H1 (cell line): ENCODE measurements around the gene MADD. TPM values are rescaled to one million over a fixed set of nuclear protein-coding genes. Genes with fewer than 3 reads are reported as not detected.

ENCODE experiments used
- CTCF ChIA-PET: fragments of 300-600 bp; sonication (Branson Sonifier 250); formaldehyde crosslinking; loops from one replicate; lab custom pipeline; 2021; ENCODE audit not compliant: partially characterized antibody; lab: Charles Lee
- POLR2A ChIA-PET: fragments of 300-600 bp; sonication (Branson Sonifier 250); formaldehyde crosslinking; loops from one replicate; lab custom pipeline; 2021; ENCODE audit warnings: inconsistent platforms; ENCODE audit not compliant: partially characterized antibody; lab: Charles Lee
- DNase-seq, 2 experiments: peaks; one replicate each; pipeline versions ENCODE4 v3.0.0 to v3.0.0-alpha.2; 2010 to 2022; ENCODE audit warnings: low spot score in 2 of 2, low read depth in 1 of 2, mixed read lengths in 1 of 2
- FAIRE-seq: peaks from 2 replicates; lab custom pipeline; 2011; peaks lifted over from hg19 to GRCh38; lab: Jason Lieb, UNC
- H2AFZ ChIP-seq: 2 replicates; pipeline ENCODE4 v1.8.1; 2012; ENCODE audit warnings: low read length, inconsistent platforms
- H2AK5ac ChIP-seq: 2 replicates; pipeline ENCODE4 v1.6.1; 2013; ENCODE audit warnings: low read depth, low read length
- H2BK120ac ChIP-seq: replicated peaks from 2 replicates; pipeline ENCODE3; 2013; ENCODE audit warnings: low read depth, low read length, inconsistent platforms
- H2BK12ac ChIP-seq: 2 replicates; pipeline ENCODE4 v1.6.1; 2013; ENCODE audit warnings: low read depth, low read length
- H2BK15ac ChIP-seq: 2 replicates; pipeline ENCODE4 v1.6.1; 2013; ENCODE audit warnings: low read length
- H2BK20ac ChIP-seq: 2 replicates; pipeline ENCODE4 v1.6.1; 2013; ENCODE audit warnings: low read length
- H2BK5ac ChIP-seq: 2 replicates; pipeline ENCODE4 v1.6.1; 2013; ENCODE audit warnings: low read depth, low read length
- H3K14ac ChIP-seq: 2 replicates; pipeline ENCODE4 v1.6.1; 2013; ENCODE audit warnings: inconsistent platforms; ENCODE audit not compliant: insufficient read length
- H3K18ac ChIP-seq: 2 replicates; pipeline ENCODE4 v1.6.1; 2013; ENCODE audit warnings: low read length; ENCODE audit errors: extremely low read depth
- H3K23ac ChIP-seq: 2 replicates; pipeline ENCODE4 v1.6.1; 2013; ENCODE audit warnings: inconsistent platforms; ENCODE audit not compliant: insufficient read length
- H3K23me2 ChIP-seq: 2 replicates; pipeline ENCODE4 v1.6.1; 2013; ENCODE audit warnings: low read depth, low read length
- H3K27ac ChIP-seq: 2 replicates; pipeline ENCODE4 v1.6.1; 2011; ENCODE audit warnings: low read depth, low read length, inconsistent platforms
- H3K27me3 ChIP-seq, 4 experiments: replicated peaks in 1 of 4; 1 replicate in 1 of 4; 2 replicates in 3 of 4; pipeline versions ENCODE4 v1.6.1 to v1.8.1; 2011 to 2013; ENCODE audit warnings: low read length in 3 of 4, mild to moderate bottlenecking in 3 of 4, inconsistent platforms in 2 of 4, mixed read lengths in 2 of 4, moderate library complexity in 1 of 4; ENCODE audit not compliant: control insufficient read depth in 3 of 4, insufficient read depth in 3 of 4; ENCODE audit errors: extremely low read depth in 1 of 4
- H3K36me3 ChIP-seq, 4 experiments: 2 replicates each; pipeline versions ENCODE4 v1.6.1 to v1.8.1; 2011 to 2013; ENCODE audit warnings: mild to moderate bottlenecking in 4 of 4, low read length in 3 of 4, moderate library complexity in 2 of 4, control low read depth in 1 of 4, inconsistent platforms in 1 of 4; ENCODE audit not compliant: insufficient read depth in 4 of 4, control insufficient read depth in 2 of 4
- H3K4ac ChIP-seq: replicated peaks from 2 replicates; pipeline ENCODE3; 2013; ENCODE audit warnings: low read length, low read depth, mixed read lengths, inconsistent platforms; ENCODE audit not compliant: insufficient read length
- H3K4me1 ChIP-seq, 4 experiments: replicated peaks in 1 of 4; 1 replicate in 1 of 4; 2 replicates in 3 of 4; pipeline versions ENCODE4 v1.6.1 to v1.8.1; 2011 to 2013; ENCODE audit warnings: low read length in 3 of 4, inconsistent platforms in 2 of 4, mixed read lengths in 1 of 4; ENCODE audit not compliant: insufficient read depth in 4 of 4, control insufficient read depth in 3 of 4
- H3K4me2 ChIP-seq, 2 experiments: 2 replicates each; pipeline versions ENCODE4 v1.6.1 to v1.8.1; 2011 to 2013; ENCODE audit warnings: low read depth in 2 of 2, low read length in 2 of 2, control low read depth in 1 of 2, inconsistent platforms in 1 of 2, mild to moderate bottlenecking in 1 of 2; ENCODE audit not compliant: insufficient read depth in 1 of 2
- H3K4me3 ChIP-seq, 4 experiments: fragments of 200-600, 300-600 bp in 1 of 4; sonication (generic), shearing (Covaris generic), sonication (Bioruptor Twin) in 1 of 4; 2 replicates each; pipeline versions ENCODE4 v1.5.1 to v1.8.1; 2011 to 2016; ENCODE audit warnings: low read length in 4 of 4, low read depth in 3 of 4, control low read depth in 2 of 4, inconsistent platforms in 2 of 4, mild to moderate bottlenecking in 2 of 4, mixed read lengths in 1 of 4, moderate library complexity in 1 of 4; ENCODE audit not compliant: insufficient read depth in 2 of 4; ENCODE audit errors: extremely low read depth in 1 of 4
- H3K56ac ChIP-seq: replicated peaks from 2 replicates; pipeline ENCODE3; 2013; ENCODE audit warnings: low read depth, mild to moderate bottlenecking, mixed read lengths, low read length, inconsistent platforms; ENCODE audit not compliant: insufficient read length
- H3K79me1 ChIP-seq: 2 replicates; pipeline ENCODE4 v1.6.1; 2013; ENCODE audit warnings: low read depth, low read length, control low read depth
- H3K79me2 ChIP-seq, 2 experiments: 2 replicates each; pipeline versions ENCODE4 v1.6.1 to v1.8.1; 2012 to 2013; ENCODE audit warnings: low read length in 2 of 2, mild to moderate bottlenecking in 2 of 2, inconsistent platforms in 1 of 2; ENCODE audit not compliant: insufficient read depth in 2 of 2, control insufficient read depth in 1 of 2
- H3K9ac ChIP-seq, 4 experiments: replicated peaks in 1 of 4; 1 replicate in 1 of 4; 2 replicates in 3 of 4; pipeline versions ENCODE4 v1.6.1 to v1.8.1; 2011 to 2013; ENCODE audit warnings: low read depth in 3 of 4, low read length in 3 of 4, control low read depth in 2 of 4, mild to moderate bottlenecking in 2 of 4, moderate library complexity in 2 of 4, inconsistent platforms in 1 of 4; ENCODE audit errors: extremely low read depth in 1 of 4
- H3K9me3 ChIP-seq, 2 experiments: 2 replicates each; pipeline versions ENCODE4 v1.6.1 to v1.8.1; 2012 to 2013; ENCODE audit warnings: mild to moderate bottlenecking in 2 of 2, moderate library complexity in 2 of 2, control low read depth in 1 of 2, inconsistent platforms in 1 of 2, low read depth in 1 of 2, low read length in 1 of 2, mixed read lengths in 1 of 2; ENCODE audit not compliant: insufficient read depth in 2 of 2
- H4K20me1 ChIP-seq, 2 experiments: replicated peaks in 1 of 2; 2 replicates each; pipeline versions ENCODE3 to v1.8.1; 2011 to 2013; ENCODE audit warnings: inconsistent platforms in 2 of 2, low read length in 2 of 2, mild to moderate bottlenecking in 1 of 2; ENCODE audit not compliant: insufficient read depth in 2 of 2, control insufficient read depth in 1 of 2
- H4K5ac ChIP-seq: 2 replicates; pipeline ENCODE4 v1.6.1; 2013; ENCODE audit warnings: low read length, low read depth, mixed read lengths, inconsistent platforms; ENCODE audit not compliant: insufficient read length
- H4K8ac ChIP-seq: 2 replicates; pipeline ENCODE4 v1.8.0; 2013; ENCODE audit warnings: mild to moderate bottlenecking, moderate library complexity, low read length, inconsistent platforms; ENCODE audit not compliant: insufficient read depth; ENCODE audit errors: extremely low read depth
- H4K91ac ChIP-seq: replicated peaks from 2 replicates; pipeline ENCODE3; 2013; ENCODE audit warnings: low read length, mixed read lengths, inconsistent platforms; ENCODE audit not compliant: insufficient read length
- CBX5 ChIP-seq: fragments of 300-800, 300-1000 bp; sonication (generic); IDR thresholded peaks from 2 replicates; pipeline ENCODE4 v1.7.1; 2016; ENCODE audit warnings: antibody characterized with exemption, low read length, low read depth
- CBX8 ChIP-seq: fragments of 300-800, 300-1000 bp; sonication (generic); IDR thresholded peaks from 2 replicates; pipeline ENCODE4 v1.7.1; 2016; ENCODE audit warnings: low read depth, low read length, borderline replicate concordance
- CHD1 ChIP-seq: IDR thresholded peaks from 2 replicates; pipeline ENCODE4 v1.6.1; 2012; ENCODE audit warnings: low read depth, low read length, improper control_type of control experiment
- KDM1A ChIP-seq: fragments of 200-600, 300-600 bp; sonication (generic); IDR thresholded peaks from 2 replicates; pipeline ENCODE4 v1.7.1; 2016; ENCODE audit warnings: mild to moderate bottlenecking, low read length, borderline replicate concordance
- POU5F1 ChIP-seq: IDR thresholded peaks from 2 replicates; pipeline ENCODE4 v1.6.1; 2011; ENCODE audit warnings: low read depth, mild to moderate bottlenecking, low read length, moderate library complexity
- RAD21 ChIP-seq, 2 experiments: IDR thresholded peaks in 1 of 2; conservative IDR thresholded peaks in 1 of 2; 2 replicates each; pipeline ENCODE4 v1.6.1; 2011; ENCODE audit warnings: low read depth in 2 of 2, low read length in 2 of 2, improper control_type of control experiment in 1 of 2, inconsistent platforms in 1 of 2, mild to moderate bottlenecking in 1 of 2, moderate library complexity in 1 of 2
- RXRA ChIP-seq: IDR thresholded peaks from 2 replicates; pipeline ENCODE4 v1.6.1; 2011; ENCODE audit warnings: low read depth, mild to moderate bottlenecking, low read length, moderate library complexity; ENCODE audit not compliant: insufficient read depth
- SIX5 ChIP-seq: IDR thresholded peaks from 2 replicates; pipeline ENCODE4 v1.6.1; 2011; ENCODE audit warnings: mild to moderate bottlenecking, low read depth, low read length
- SP1 ChIP-seq: IDR thresholded peaks from 2 replicates; pipeline ENCODE4 v1.6.1; 2011; ENCODE audit warnings: low read depth, low read length
- TAF7 ChIP-seq: optimal IDR thresholded peaks from 2 replicates; pipeline ENCODE3; 2011; ENCODE audit warnings: low read depth, mild to moderate bottlenecking, inconsistent platforms, low read length, moderate library complexity, borderline replicate concordance
- TBP ChIP-seq: IDR thresholded peaks from 2 replicates; pipeline ENCODE4 v1.6.1; 2011; ENCODE audit warnings: low read depth, low read length, improper control_type of control experiment
- TCF12 ChIP-seq: IDR thresholded peaks from 2 replicates; pipeline ENCODE4 v1.6.1; 2011; ENCODE audit warnings: low read depth, mild to moderate bottlenecking, low read length
- YY1 ChIP-seq: IDR thresholded peaks from 2 replicates; pipeline ENCODE4 v1.6.1; 2011; ENCODE audit warnings: low read depth, mild to moderate bottlenecking, low read length
- WGBS, 2 experiments: shearing (Covaris generic) in 1 of 2; methylation state at CpG; one replicate each; pipeline versions ENCODE4 v1.1.6 to v1.1.7; 2013 to 2015; ENCODE audit warnings: low lambda C conversion rate in 2 of 2, mixed read lengths in 2 of 2, inconsistent platforms in 1 of 2, low coverage in 1 of 2, missing lambda C conversion rate in 1 of 2; ENCODE audit not compliant: insufficient replicate concordance in 2 of 2, insufficient coverage in 1 of 2, insufficient read length in 1 of 2; ENCODE audit errors: extremely low coverage in 1 of 2, missing lambda C conversion rate in 1 of 2; 5-methylcytosine and 5-hydroxymethylcytosine counted together
- polyA plus RNA-seq, 7 experiments: library from polyadenylated mRNA; depleted of rRNA in 3 of 7; stranded (reverse) in 5 of 7; unstranded in 2 of 7; fragments of >200 nt in 5 of 7; fragments of 200-250 nt in 2 of 7; gene quantifications; 1 replicate in 5 of 7; 2 replicates in 1 of 7; 4 replicates in 1 of 7; pipeline versions ENCODE4 v1.2.1 to v1.2.3, GENCODE V29; 2011 to 2013; ENCODE audit warnings: missing spikeins in 2 of 7, mixed read lengths in 2 of 7
- total RNA-seq: library from RNA; stranded (reverse); fragmentation: NEBNext Ultra II Directional; extraction: Animal tissue kit (Norgen Biotek cat#: 25700); gene quantifications from 2 replicates; pipeline ENCODE4 v1.2.1, GENCODE V29; 2021

The MADD gene
- total and polyA plus RNA-seq, 2 of the 8 experiments (the other 6 are each of a cell fraction or from before 2014, with no cell fraction given): 32.5 to 45.4 TPM

DNA sequence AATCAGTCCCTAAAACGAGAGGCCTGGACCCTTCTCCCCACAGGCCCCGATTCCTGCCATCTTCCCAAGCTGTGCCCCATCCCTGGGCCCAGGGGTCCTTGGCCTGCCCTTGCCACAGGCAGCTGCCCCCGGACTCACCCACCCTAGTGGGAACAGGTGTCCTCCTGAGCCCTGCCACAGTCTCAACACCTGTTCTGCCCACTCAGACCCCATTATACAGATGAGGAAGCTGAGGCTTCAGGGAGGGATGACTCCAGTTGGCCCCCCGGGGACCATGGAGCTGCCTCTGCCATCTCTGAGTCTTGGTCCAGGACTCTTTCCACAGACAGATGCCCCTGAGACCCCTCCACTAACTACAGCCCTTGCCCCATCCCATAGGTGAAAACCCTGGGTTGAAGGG lies 66.7 kb downstream of the MADD start:
- Histone ChIP-seq H3K9me3 (no peaks in the 10 kb centered on the region), H2BK15ac (no peak overlapping the region), H3K23me2 (peaks cover 2% of the 10 kb centered on the region; the same call in 1 of the 2 replicates), H2BK20ac (no peak overlapping the region), H2AFZ (no peak overlapping the region), H4K5ac (no peak overlapping the region), H3K56ac (no peak overlapping the region), H2BK5ac (no peak overlapping the region), H2AK5ac (no peak overlapping the region), H2BK12ac (no peak overlapping the region), H3K4me1 (no peaks in the 10 kb centered on the region), H2BK120ac (no peak overlapping the region), H3K18ac (no peak overlapping the region), H3K27me3 (no peaks in the 10 kb centered on the region), H4K8ac (no peak overlapping the region), H3K4me2 (no peak overlapping the region), H3K23ac (no peak overlapping the region), H3K4me3 (no peak overlapping the region), H3K9ac (no peak overlapping the region), H3K27ac (no peak overlapping the region), H3K79me1 (no peaks in the 10 kb centered on the region), H3K36me3 (no peaks in the 10 kb centered on the region), H4K20me1 (peaks cover 0 to 3% of the 10 kb centered on the region in 2 experiments), H3K4ac (no peak overlapping the region), H3K79me2 (no peaks in the 10 kb centered on the region), H4K91ac (no peak overlapping the region), H3K14ac (no peak overlapping the region)
- 90% methylated on average over 4 of the region's 4 CpGs; no CpG with 5 or more reads in 1 of the 2 experiments for WGBS, 2 experiments
- FAIRE-seq: no peak
- CTCF ChIA-PET: interaction anchor here (0.9 to 1.9 kb wide), 6 partner anchors 10 to 77 kb away, joined by 3 to 10 read pairs (median 3); no protein-coding TSS in a partner anchor
- TF ChIP-seq RAD21 (IDR thresholded peaks at IDR 0.05 in 1 of 2, conservative IDR thresholded peaks at IDR 0.05 in 1 of 2; ENCODE audit: low read depth in 2 of 2, low read length in 2 of 2): no peak
- TF ChIP-seq SIX5: no peak
- TF ChIP-seq KDM1A: no peak
- TF ChIP-seq TAF7: no peak
- TF ChIP-seq POU5F1: no peak
- TF ChIP-seq CBX8: no peak
- no peak for TF ChIP-seq TBP
- TF ChIP-seq YY1: no peak
- no peak for TF ChIP-seq CHD1
- TF ChIP-seq CBX5: no peak
- TF ChIP-seq SP1: no peak
- no peak for TF ChIP-seq RXRA
- TF ChIP-seq TCF12: no peak
- no peak for DNase-seq
- POLR2A ChIA-PET: no interaction called here
